K562 (cell line): ENCODE measurements around the gene RNF227. TPM values are rescaled to one million over a fixed set of nuclear protein-coding genes. Genes with fewer than 3 reads are reported as not detected.

Experiments used
- CSDE1 ChIP-seq, 2 experiments: fragments of 450-650 bp; IDR thresholded peaks; 2 replicates each; pipeline ENCODE4 v1.6.1; 2016; ENCODE audit warnings: mild to moderate bottlenecking in 1 of 2
- DNMT1 ChIP-seq: fragments of 450-650 bp; IDR thresholded peaks from 2 replicates; pipeline ENCODE4 v1.6.1; 2016; ENCODE audit warnings: antibody characterized with exemption, mild to moderate bottlenecking
- E2F4 ChIP-seq: sonication (generic); formaldehyde crosslinking; IDR thresholded peaks from 2 replicates; pipeline ENCODE4 v1.8.0; 2022; ENCODE audit warnings: mild to moderate bottlenecking, low read depth, missing genetic modification reagents
- FOXP1 ChIP-seq: sonication (generic); formaldehyde crosslinking; IDR thresholded peaks from 2 replicates; pipeline ENCODE4 v1.8.0; 2022; ENCODE audit warnings: mild to moderate bottlenecking, missing genetic modification reagents
- GABPB1 ChIP-seq: sonication (generic); formaldehyde crosslinking; IDR thresholded peaks from 2 replicates; pipeline ENCODE4 v1.8.0; 2022; ENCODE audit warnings: mild to moderate bottlenecking, missing genetic modification reagents
- IRF2 ChIP-seq: sonication (generic); formaldehyde crosslinking; IDR thresholded peaks from 2 replicates; pipeline ENCODE4 v1.8.1; 2022; ENCODE audit warnings: mild to moderate bottlenecking, missing genetic modification reagents
- NKRF ChIP-seq: fragments of 450-650 bp; IDR thresholded peaks from 2 replicates; pipeline ENCODE4 v1.6.1; 2016; ENCODE audit warnings: borderline replicate concordance
- PBX2 ChIP-seq, 2 experiments: IDR thresholded peaks in 1 of 2; conservative IDR thresholded peaks in 1 of 2; 2 replicates each; pipeline ENCODE4 v1.6.1; 2016; ENCODE audit warnings: low read depth in 2 of 2, mild to moderate bottlenecking in 1 of 2, missing compliant biosample characterization in 1 of 2, missing genetic modification characterization in 1 of 2, moderate library complexity in 1 of 2
- POLR3A ChIP-seq: IDR thresholded peaks from 2 replicates; pipeline ENCODE4 v1.6.1; 2011; ENCODE audit warnings: borderline replicate concordance, mild to moderate bottlenecking, moderate library complexity; ENCODE audit not compliant: insufficient read length, insufficient read depth; ENCODE audit errors: extremely low read depth
- RB1 ChIP-seq: fragments of 450-650 bp; IDR thresholded peaks from 2 replicates; pipeline ENCODE4 v1.6.1; 2017; ENCODE audit warnings: low read depth, mild to moderate bottlenecking
- SETDB1 ChIP-seq: IDR thresholded peaks from one replicate; pipeline ENCODE4 v1.6.1; 2012; ENCODE audit warnings: low read length, control low read depth, inconsistent platforms
- SMARCC2 ChIP-seq: fragments of 450-650 bp; IDR thresholded peaks from 2 replicates; pipeline ENCODE4 v1.6.1; 2017; ENCODE audit warnings: antibody characterized with exemption, moderate library complexity, mild to moderate bottlenecking, low read depth
- SRSF7 ChIP-seq: fragments of 200-400 bp; formaldehyde crosslinking; optimal IDR thresholded peaks from 2 replicates; pipeline ENCODE3; 2017; ENCODE audit warnings: mild to moderate bottlenecking, low read depth, low read length
- STAG1 ChIP-seq: sonication (generic); formaldehyde crosslinking; IDR thresholded peaks from 2 replicates; pipeline ENCODE4 v1.5.0; 2020; ENCODE audit warnings: missing genetic modification reagents, borderline replicate concordance
- VEZF1 ChIP-seq: fragments of 200-800 bp; sonication (Bioruptor generic); IDR thresholded peaks from 2 replicates; pipeline ENCODE4 v1.6.1; 2017; ENCODE audit warnings: missing genetic modification characterization, missing compliant biosample characterization
- ZNF644 ChIP-seq: fragments of 200-800 bp; sonication (Bioruptor generic); IDR thresholded peaks from 2 replicates; pipeline ENCODE4 v1.6.1; 2016; ENCODE audit warnings: low read depth, missing genetic modification characterization, missing compliant biosample characterization
- polyA plus RNA-seq, 8 experiments: library from polyadenylated mRNA; depleted of rRNA in 4 of 8; stranded (reverse) in 5 of 8; unstranded in 3 of 8; fragments of >200 nt; fragmentation: Nextera tagmentation in 2 of 8; fragmentation: Illumina TruSeq in 1 of 8; extraction: Ambion mirVana in 2 of 8; extraction: Trizol in 1 of 8; gene quantifications; 2 replicates each; pipeline versions ENCODE4 v1.2.1 to v1.2.3, GENCODE V29; 2011 to 2014; ENCODE audit warnings: inconsistent platforms in 1 of 8, missing spikeins in 1 of 8
- total RNA-seq, 7 experiments: library from RNA; depleted of rRNA in 6 of 7; stranded (reverse); fragments of >200 nt in 6 of 7; fragmentation: Illumina TruSeq in 2 of 7; extraction: Trizol in 2 of 7; gene quantifications; 2 replicates each; pipeline versions ENCODE4 v1.2.1 to v1.2.3, GENCODE V29; 2011 to 2021; ENCODE audit warnings: low replicate concordance in 1 of 7

The RNF227 gene
- total and polyA plus RNA-seq, 9 of the 15 experiments (the other 6 are each of a cell fraction or from before 2014, with no cell fraction given) = 1.1 to 6.7 (median 2.3) TPM

GRCh38 chr17:7931709-7932482, 15.8 kb upstream of the RNF227 start, which contains the start of the genes CNTROB and TRAPPC1 (continued):
- TF ChIP-seq ZNF644 (no peak), POLR3A (no peak), SETDB1 (no peak), VEZF1 (CRISPR knock-in tag) (peak; percentile 83), FOXP1 (CRISPR knock-in tag) (no peak), GABPB1 (peak; percentile 86), RB1 (no peak), PBX2 (CRISPR knock-in tag; IDR thresholded peaks at IDR 0.05; ENCODE audit: low read depth) (no peak), PBX2 (tag; conservative IDR thresholded peaks at IDR 0.05; ENCODE audit: low read depth) (peak; percentile 70), E2F4 (CRISPR knock-in tag) (no peak), CSDE1 (IDR thresholded peaks at IDR 0.05) (0 out of 4 replicates have a peak, but pooled peaks of 1 of the 2 experiments have one; percentile 53), IRF2 (no peak), SMARCC2 (no peak; the same call in 1 of the 2 replicates), STAG1 (CRISPR knock-in tag) (no peak), SRSF7 (no peak), DNMT1 (no peak), NKRF (peak; percentile 68; the same call in 1 of the 2 replicates)
